ENCODE results near the gene NDUFAF2.
"Not testable (repeated sequence)": the region's sequence is repeated elsewhere in the genome, so short reads cannot be mapped to it uniquely, and the experiment has no call there.

The NDUFAF2 gene

GRCh38 chr5:61030163-61030482, 85.1 kb downstream of the NDUFAF2 start:
- H3K4me1 ChIP-seq (ENCODE audit: control insufficient read depth, insufficient read depth, low read length, poor library complexity, severe bottlenecking), result no peaks in the 10 kb centered on the region
- H3K27ac ChIP-seq (ENCODE audit: insufficient read depth, low read length, poor library complexity, severe bottlenecking), result no peak overlapping the region
- no peaks in the 10 kb centered on the region for H3K36me3 ChIP-seq (ENCODE audit: control insufficient read depth, insufficient read depth, low read length)
- DNase-seq, result no peak
- no peak overlapping the region for H3K4me3 ChIP-seq (ENCODE audit: insufficient read depth, low read depth, low read length, poor library complexity, severe bottlenecking)
- no peaks in the 10 kb centered on the region for H3K27me3 ChIP-seq (replicated peaks; ENCODE audit: control insufficient read depth, insufficient read depth, low read length, poor library complexity, severe bottlenecking)
- H3K9me3 ChIP-seq (ENCODE audit: control insufficient read depth, low read length), result no peaks in the 10 kb centered on the region

GRCh38 chr5:61031301-61031700, 86.3 kb downstream of the NDUFAF2 start:
- H3K4me1 ChIP-seq (ENCODE audit: control insufficient read depth, insufficient read depth, low read length, poor library complexity, severe bottlenecking); H3K27ac ChIP-seq (ENCODE audit: insufficient read depth, low read length, poor library complexity, severe bottlenecking); H3K9me3 ChIP-seq (ENCODE audit: control insufficient read depth, low read length); H3K36me3 ChIP-seq (ENCODE audit: control insufficient read depth, insufficient read depth, low read length); DNase-seq; H3K27me3 ChIP-seq (replicated peaks; ENCODE audit: control insufficient read depth, insufficient read depth, low read length, poor library complexity, severe bottlenecking); H3K4me3 ChIP-seq (ENCODE audit: insufficient read depth, low read depth, low read length, poor library complexity, severe bottlenecking): not testable (repeated sequence)

GRCh38 chr5:61044545-61044944, 99.5 kb downstream of the NDUFAF2 start:
- H3K9me3 ChIP-seq (ENCODE audit: control insufficient read depth, low read length), result no peaks in the 10 kb centered on the region
- H3K27ac ChIP-seq (ENCODE audit: insufficient read depth, low read length, poor library complexity, severe bottlenecking), result no peak overlapping the region
- DNase-seq, result no peak
- H3K27me3 ChIP-seq (replicated peaks; ENCODE audit: control insufficient read depth, insufficient read depth, low read length, poor library complexity, severe bottlenecking), result no peaks in the 10 kb centered on the region
- no peaks in the 10 kb centered on the region for H3K4me1 ChIP-seq (ENCODE audit: control insufficient read depth, insufficient read depth, low read length, poor library complexity, severe bottlenecking)
- no peak overlapping the region for H3K4me3 ChIP-seq (ENCODE audit: insufficient read depth, low read depth, low read length, poor library complexity, severe bottlenecking)
- no peaks in the 10 kb centered on the region for H3K36me3 ChIP-seq (ENCODE audit: control insufficient read depth, insufficient read depth, low read length)

GRCh38 chr5:61047346-61047745, 102.3 kb downstream of the NDUFAF2 start:
- Histone ChIP-seq H3K4me1 (ENCODE audit: control insufficient read depth, insufficient read depth, low read length, poor library complexity, severe bottlenecking) (no peaks in the 10 kb centered on the region), H3K27ac (ENCODE audit: insufficient read depth, low read length, poor library complexity, severe bottlenecking) (no peak overlapping the region), H3K9me3 (ENCODE audit: control insufficient read depth, low read length) (no peaks in the 10 kb centered on the region), H3K27me3 (replicated peaks; ENCODE audit: control insufficient read depth, insufficient read depth, low read length, poor library complexity, severe bottlenecking) (no peaks in the 10 kb centered on the region), H3K4me3 (ENCODE audit: insufficient read depth, low read depth, low read length, poor library complexity, severe bottlenecking) (no peak overlapping the region), H3K36me3 (ENCODE audit: control insufficient read depth, insufficient read depth, low read length) (no peaks in the 10 kb centered on the region)
- DNase-seq, result no peak

- no peaks in the 10 kb centered on the region for H3K9me3 ChIP-seq (ENCODE audit: control insufficient read depth, low read length)
- no peaks in the 10 kb centered on the region for H3K36me3 ChIP-seq (ENCODE audit: control insufficient read depth, insufficient read depth, low read length)
- H3K27me3 ChIP-seq (replicated peaks; ENCODE audit: control insufficient read depth, insufficient read depth, low read length, poor library complexity, severe bottlenecking), result no peaks in the 10 kb centered on the region
- DNase-seq, result no peak
- H3K4me3 ChIP-seq (ENCODE audit: insufficient read depth, low read depth, low read length, poor library complexity, severe bottlenecking), result no peak overlapping the region
- no peaks in the 10 kb centered on the region for H3K4me1 ChIP-seq (ENCODE audit: control insufficient read depth, insufficient read depth, low read length, poor library complexity, severe bottlenecking)
- H3K27ac ChIP-seq (ENCODE audit: insufficient read depth, low read length, poor library complexity, severe bottlenecking), result no peak overlapping the region
Observed at GRCh38 chr5:61048534-61048933, 103.5 kb downstream of the NDUFAF2 start.

- Histone ChIP-seq H3K4me1 (ENCODE audit: control insufficient read depth, insufficient read depth, low read length, poor library complexity, severe bottlenecking) (no peaks in the 10 kb centered on the region), H3K9me3 (ENCODE audit: control insufficient read depth, low read length) (no peaks in the 10 kb centered on the region), H3K27me3 (replicated peaks; ENCODE audit: control insufficient read depth, insufficient read depth, low read length, poor library complexity, severe bottlenecking) (no peaks in the 10 kb centered on the region), H3K4me3 (ENCODE audit: insufficient read depth, low read depth, low read length, poor library complexity, severe bottlenecking) (no peak overlapping the region), H3K27ac (ENCODE audit: insufficient read depth, low read length, poor library complexity, severe bottlenecking) (no peak overlapping the region), H3K36me3 (ENCODE audit: control insufficient read depth, insufficient read depth, low read length) (no peaks in the 10 kb centered on the region)
- DNase-seq, result no peak
Observed at GRCh38 chr5:61050292-61050691, 105.3 kb downstream of the NDUFAF2 start.

GRCh38 chr5:61051267-61051666, 106.3 kb downstream of the NDUFAF2 start:
- H3K27ac ChIP-seq (ENCODE audit: insufficient read depth, low read length, poor library complexity, severe bottlenecking), result no peak overlapping the region
- H3K9me3 ChIP-seq (ENCODE audit: control insufficient read depth, low read length), result no peaks in the 10 kb centered on the region
- no peaks in the 10 kb centered on the region for H3K4me1 ChIP-seq (ENCODE audit: control insufficient read depth, insufficient read depth, low read length, poor library complexity, severe bottlenecking)
- H3K4me3 ChIP-seq (ENCODE audit: insufficient read depth, low read depth, low read length, poor library complexity, severe bottlenecking), result no peak overlapping the region
- H3K27me3 ChIP-seq (replicated peaks; ENCODE audit: control insufficient read depth, insufficient read depth, low read length, poor library complexity, severe bottlenecking), result no peaks in the 10 kb centered on the region
- H3K36me3 ChIP-seq (ENCODE audit: control insufficient read depth, insufficient read depth, low read length), result no peaks in the 10 kb centered on the region
- DNase-seq, result no peak

- no peak overlapping the region for H3K27ac ChIP-seq (ENCODE audit: insufficient read depth, low read length, poor library complexity, severe bottlenecking)
- DNase-seq, result no peak
Observed at GRCh38 chr5:61052882-61053281, 107.9 kb downstream of the NDUFAF2 start.

GRCh38 chr5:61053937-61054336, 108.9 kb downstream of the NDUFAF2 start:
- Histone ChIP-seq H3K27ac (ENCODE audit: insufficient read depth, low read length, poor library complexity, severe bottlenecking) (no peak overlapping the region), H3K9me3 (ENCODE audit: control insufficient read depth, low read length) (no peaks in the 10 kb centered on the region), H3K36me3 (ENCODE audit: control insufficient read depth, insufficient read depth, low read length) (no peaks in the 10 kb centered on the region), H3K4me3 (ENCODE audit: insufficient read depth, low read depth, low read length, poor library complexity, severe bottlenecking) (no peak overlapping the region), H3K4me1 (ENCODE audit: control insufficient read depth, insufficient read depth, low read length, poor library complexity, severe bottlenecking) (no peaks in the 10 kb centered on the region), H3K27me3 (replicated peaks; ENCODE audit: control insufficient read depth, insufficient read depth, low read length, poor library complexity, severe bottlenecking) (no peaks in the 10 kb centered on the region)
- DNase-seq, result no peak

More at GRCh38 chr5:61052882-61053281, 107.9 kb downstream of the NDUFAF2 start:
- H3K9me3 ChIP-seq (ENCODE audit: control insufficient read depth, low read length), result no peaks in the 10 kb centered on the region
- H3K4me1 ChIP-seq (ENCODE audit: control insufficient read depth, insufficient read depth, low read length, poor library complexity, severe bottlenecking), result no peaks in the 10 kb centered on the region
- no peak overlapping the region for H3K4me3 ChIP-seq (ENCODE audit: insufficient read depth, low read depth, low read length, poor library complexity, severe bottlenecking)
- H3K36me3 ChIP-seq (ENCODE audit: control insufficient read depth, insufficient read depth, low read length), result no peaks in the 10 kb centered on the region
- no peaks in the 10 kb centered on the region for H3K27me3 ChIP-seq (replicated peaks; ENCODE audit: control insufficient read depth, insufficient read depth, low read length, poor library complexity, severe bottlenecking)

- no peak for DNase-seq
- H3K4me3 ChIP-seq (ENCODE audit: insufficient read depth, low read depth, low read length, poor library complexity, severe bottlenecking), result no peak overlapping the region
Observed at GRCh38 chr5:61055434-61056006, 110.5 kb downstream of the NDUFAF2 start.

GRCh38 chr5:61059499-61059898, 114.5 kb downstream of the NDUFAF2 start:
- H3K36me3 ChIP-seq (ENCODE audit: control insufficient read depth, insufficient read depth, low read length), result no peaks in the 10 kb centered on the region
- H3K27ac ChIP-seq (ENCODE audit: insufficient read depth, low read length, poor library complexity, severe bottlenecking), result no peak overlapping the region
- no peaks in the 10 kb centered on the region for H3K4me1 ChIP-seq (ENCODE audit: control insufficient read depth, insufficient read depth, low read length, poor library complexity, severe bottlenecking)
- DNase-seq, result no peak
- peaks cover 2% of the 10 kb centered on the region for H3K9me3 ChIP-seq (ENCODE audit: control insufficient read depth, low read length)
- no peaks in the 10 kb centered on the region for H3K27me3 ChIP-seq (replicated peaks; ENCODE audit: control insufficient read depth, insufficient read depth, low read length, poor library complexity, severe bottlenecking)
- H3K4me3 ChIP-seq (ENCODE audit: insufficient read depth, low read depth, low read length, poor library complexity, severe bottlenecking), result no peak overlapping the region

More at GRCh38 chr5:61055434-61056006, 110.5 kb downstream of the NDUFAF2 start:
- H3K27ac ChIP-seq (ENCODE audit: insufficient read depth, low read length, poor library complexity, severe bottlenecking), result no peak overlapping the region
- H3K4me1 ChIP-seq (ENCODE audit: control insufficient read depth, insufficient read depth, low read length, poor library complexity, severe bottlenecking), result no peaks in the 10 kb centered on the region
- no peaks in the 10 kb centered on the region for H3K36me3 ChIP-seq (ENCODE audit: control insufficient read depth, insufficient read depth, low read length)
- no peaks in the 10 kb centered on the region for H3K27me3 ChIP-seq (replicated peaks; ENCODE audit: control insufficient read depth, insufficient read depth, low read length, poor library complexity, severe bottlenecking)
- H3K9me3 ChIP-seq (ENCODE audit: control insufficient read depth, low read length), result no peaks in the 10 kb centered on the region

Measured in effector memory CD4-positive, alpha-beta T cell (primary cell).